ENCODE measurements around the gene DCAF8.

DCAF8 gene

DNA sequence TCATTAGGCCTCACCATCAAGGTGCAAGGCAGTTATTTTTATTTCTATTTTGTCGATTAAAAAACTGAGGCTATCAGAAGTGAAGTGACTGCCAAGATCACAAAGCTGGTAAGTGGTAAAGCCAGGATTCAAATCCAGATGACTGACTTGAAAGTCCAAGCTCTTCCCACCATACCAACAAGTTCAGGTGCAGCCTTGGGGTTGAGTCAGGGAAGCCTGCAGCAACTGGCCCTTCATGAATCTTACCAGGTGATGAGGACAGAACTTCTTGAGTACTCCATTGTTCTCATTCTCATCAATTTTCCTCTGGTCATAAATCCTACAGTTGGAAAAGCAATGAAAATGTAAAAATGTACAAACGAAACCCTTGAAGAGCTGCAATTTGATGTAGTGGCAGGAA is 37.0 kb downstream of the DCAF8 start:
- TF ChIP-seq, protein P1, sequence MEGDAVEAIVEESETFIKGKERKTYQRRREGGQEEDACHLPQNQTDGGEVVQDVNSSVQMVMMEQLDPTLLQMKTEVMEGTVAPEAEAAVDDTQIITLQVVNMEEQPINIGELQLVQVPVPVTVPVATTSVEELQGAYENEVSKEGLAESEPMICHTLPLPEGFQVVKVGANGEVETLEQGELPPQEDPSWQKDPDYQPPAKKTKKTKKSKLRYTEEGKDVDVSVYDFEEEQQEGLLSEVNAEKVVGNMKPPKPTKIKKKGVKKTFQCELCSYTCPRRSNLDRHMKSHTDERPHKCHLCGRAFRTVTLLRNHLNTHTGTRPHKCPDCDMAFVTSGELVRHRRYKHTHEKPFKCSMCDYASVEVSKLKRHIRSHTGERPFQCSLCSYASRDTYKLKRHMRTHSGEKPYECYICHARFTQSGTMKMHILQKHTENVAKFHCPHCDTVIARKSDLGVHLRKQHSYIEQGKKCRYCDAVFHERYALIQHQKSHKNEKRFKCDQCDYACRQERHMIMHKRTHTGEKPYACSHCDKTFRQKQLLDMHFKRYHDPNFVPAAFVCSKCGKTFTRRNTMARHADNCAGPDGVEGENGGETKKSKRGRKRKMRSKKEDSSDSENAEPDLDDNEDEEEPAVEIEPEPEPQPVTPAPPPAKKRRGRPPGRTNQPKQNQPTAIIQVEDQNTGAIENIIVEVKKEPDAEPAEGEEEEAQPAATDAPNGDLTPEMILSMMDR (IDR thresholded peaks at IDR 0.05; ENCODE audit: extremely low read depth, missing control alignments), result no peak
- no peak for DNase-seq (ENCODE audit: low spot score)

DNA sequence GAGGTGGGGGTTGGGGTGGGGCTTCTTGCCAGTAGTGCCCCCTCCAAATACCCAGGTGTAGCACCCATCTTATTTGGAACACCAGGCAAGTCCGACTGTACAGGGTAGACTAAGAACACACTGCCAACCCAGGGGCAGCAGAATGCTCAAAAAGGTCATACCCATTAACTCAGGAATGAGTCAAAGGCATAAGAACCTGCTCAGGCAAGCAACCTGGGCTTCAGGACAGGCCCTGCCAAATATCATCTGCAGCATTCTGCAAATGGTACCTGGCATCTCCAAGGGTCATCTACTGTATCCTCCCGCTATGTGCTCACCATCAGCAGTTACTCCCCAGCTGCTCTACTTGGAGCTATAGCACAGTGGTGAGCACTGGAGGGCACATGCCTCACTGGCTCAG is 37.7 kb downstream of the DCAF8 start:
- TF ChIP-seq, protein P1 (IDR thresholded peaks at IDR 0.05; ENCODE audit: extremely low read depth, missing control alignments), result no peak
- DNase-seq (ENCODE audit: low spot score), result no peak

DNA sequence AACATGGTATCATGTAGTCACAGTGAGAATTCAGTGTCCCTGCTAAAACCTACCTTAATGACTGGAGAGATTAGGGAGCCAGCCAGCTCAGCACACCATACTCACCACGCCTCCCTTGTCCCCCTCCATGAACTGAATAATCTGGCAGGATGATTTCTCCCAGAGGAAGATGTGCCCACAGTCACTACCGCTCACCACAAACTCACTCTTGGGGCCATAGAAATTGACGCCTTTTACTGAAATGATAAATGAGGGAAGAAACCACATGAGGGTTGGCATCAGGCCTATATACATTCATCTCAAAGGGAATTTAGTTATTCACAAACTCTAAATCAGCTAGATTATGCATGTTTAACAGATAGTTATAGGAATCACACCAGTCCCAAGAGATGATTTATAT is 39.8 kb downstream of the DCAF8 start:
- TF ChIP-seq, protein P1 (IDR thresholded peaks at IDR 0.05; ENCODE audit: extremely low read depth, missing control alignments), result no peak
- DNase-seq (ENCODE audit: low spot score), result no peak

DNA sequence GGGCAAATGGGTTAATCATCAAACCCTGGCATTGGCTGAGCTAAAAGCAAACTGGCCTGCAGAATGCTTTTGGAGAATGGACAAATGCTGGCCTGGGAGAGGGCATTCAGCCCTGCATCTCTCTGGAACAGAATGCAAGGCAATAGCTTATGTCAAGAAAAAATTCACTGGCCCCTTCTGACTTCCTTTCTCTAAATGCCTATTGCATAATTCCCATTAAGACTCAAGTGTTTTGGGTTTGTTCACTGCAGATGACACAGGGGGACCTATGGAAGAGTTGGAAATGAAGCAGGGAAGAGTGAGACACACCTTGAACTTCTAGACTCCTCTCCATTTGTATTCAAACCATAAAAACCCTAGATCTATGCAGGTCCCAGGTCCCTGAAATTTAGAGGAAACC is 41.3 kb downstream of the DCAF8 start:
- TF ChIP-seq, protein P1 (IDR thresholded peaks at IDR 0.05; ENCODE audit: extremely low read depth, missing control alignments), result no peak
- no peak for DNase-seq (ENCODE audit: low spot score)

DNA sequence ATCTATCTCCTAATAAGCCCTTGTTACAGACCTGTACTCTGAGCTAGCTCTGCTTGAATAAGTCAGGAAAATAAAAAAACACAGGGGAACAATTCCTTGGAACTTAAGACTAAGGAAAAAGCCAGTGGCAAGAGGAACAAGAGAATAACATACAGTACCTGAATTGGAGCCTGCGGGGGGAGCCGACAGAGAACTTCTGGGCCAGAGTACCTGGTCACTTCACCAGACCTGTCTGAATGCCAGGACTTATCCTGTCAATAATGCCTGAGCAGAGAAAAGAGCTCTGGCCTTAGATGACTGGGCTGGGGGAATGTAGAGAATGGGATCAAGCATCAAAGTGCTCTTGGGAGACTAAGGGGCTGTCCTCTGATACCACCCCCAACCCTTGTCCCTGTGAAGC is 42.0 kb downstream of the DCAF8 start:
- TF ChIP-seq, protein P1 (IDR thresholded peaks at IDR 0.05; ENCODE audit: extremely low read depth, missing control alignments), result no peak
- DNase-seq (ENCODE audit: low spot score), result no peak

DNA sequence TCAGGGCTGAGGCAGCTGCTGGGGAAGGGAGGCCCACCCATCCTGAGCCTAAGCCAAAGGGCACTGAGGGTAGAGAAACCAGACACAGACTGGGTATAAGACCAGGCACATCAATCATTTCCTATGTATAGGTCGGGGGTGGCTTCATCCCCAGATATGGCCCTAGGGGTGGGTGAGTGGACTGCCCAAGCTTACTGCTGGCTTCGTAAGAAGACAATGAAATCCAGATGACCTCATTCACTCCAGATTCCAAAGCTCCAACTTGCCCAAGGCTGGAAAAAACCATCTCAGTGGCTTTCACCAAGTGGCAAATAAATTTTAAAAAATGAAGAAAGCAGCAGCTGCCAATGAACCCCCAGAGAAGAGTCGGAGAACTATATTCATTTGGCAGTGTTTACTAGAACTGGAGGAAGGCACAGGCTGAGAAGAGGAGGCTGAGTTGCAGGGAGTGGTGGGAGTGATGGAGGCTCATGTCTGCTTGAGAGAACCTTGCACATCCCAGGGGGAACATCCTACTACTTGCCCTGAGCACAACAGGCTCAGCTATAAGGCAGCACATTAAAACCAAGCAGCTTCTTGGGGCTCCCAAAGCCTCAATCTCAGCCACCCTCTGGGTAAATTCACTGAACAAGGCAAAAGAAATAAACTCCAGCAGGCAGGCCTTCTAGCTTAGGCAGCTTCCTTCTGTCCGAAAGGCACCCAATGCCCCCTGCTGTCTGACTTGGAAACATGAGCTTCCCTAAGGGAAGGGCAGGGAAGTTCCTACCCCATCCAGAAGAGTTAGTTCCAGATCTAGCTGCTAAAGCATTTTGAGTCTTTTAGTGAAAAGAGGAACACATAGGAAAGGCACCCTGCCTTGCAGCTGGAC is 43.1 kb downstream of the DCAF8 start:
- TF ChIP-seq, protein P1 (IDR thresholded peaks at IDR 0.05; ENCODE audit: extremely low read depth, missing control alignments), result no peak
- DNase-seq (ENCODE audit: low spot score), result no peak

DNA sequence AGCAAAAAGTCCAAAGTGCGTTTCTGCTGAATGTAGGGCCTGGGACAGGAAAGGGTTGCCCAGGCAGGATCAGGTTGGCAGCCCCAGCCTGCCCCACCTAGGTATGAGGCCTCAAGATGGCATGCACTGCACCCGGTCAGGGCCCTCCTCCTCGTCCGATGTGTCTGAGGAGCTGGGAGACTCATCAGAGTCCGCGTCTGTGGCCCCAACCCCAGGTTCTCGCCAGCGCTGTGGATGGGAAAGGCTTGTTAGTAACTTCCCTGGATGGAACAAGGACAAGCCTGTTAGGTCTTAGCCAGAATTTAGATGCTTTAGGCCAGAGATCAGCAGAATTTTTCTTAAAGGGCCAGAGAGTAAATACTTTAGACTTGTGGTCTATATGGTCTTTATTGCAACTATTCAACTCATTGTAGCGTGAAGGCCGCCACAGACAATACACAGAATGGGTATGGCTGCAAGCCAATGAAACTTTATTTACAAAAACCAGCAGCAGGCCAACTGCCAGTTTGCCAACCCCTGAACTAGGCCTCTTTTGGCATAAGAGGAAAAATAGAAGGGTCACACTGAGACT is 44.8 kb downstream of the DCAF8 start:
- TF ChIP-seq, protein P1 (IDR thresholded peaks at IDR 0.05; ENCODE audit: extremely low read depth, missing control alignments), result no peak
- DNase-seq (ENCODE audit: low spot score), result no peak
